IMR-90 (cell line): ENCODE data around the gene GFOD2. TPM values are rescaled to one million over a fixed set of nuclear protein-coding genes. Genes with fewer than 3 reads are reported as not detected.

Experiments
- ATAC-seq: fragments of 200-7000 bp; cut with Tn5 transposase; 2 replicates; pipeline ENCODE4 v1.9.1; 2020; ENCODE audit warnings: low read depth, mild to moderate bottlenecking, moderate library complexity
- BruUV-seq: library from RNA; stranded (reverse); fragments of 400-500 nt; replicated peaks from 2 replicates; lab custom pipeline; 2021; lab: Mats Ljungman, UMichigan
- CTCF ChIA-PET: fragments of 300-600 bp; formaldehyde crosslinking; extraction: SDS; loops from one replicate; lab custom pipeline; 2021; ENCODE audit warnings: antibody characterized with exemption; lab: Yijun Ruan, JAX
- POLR2A ChIA-PET: fragments of 300-600 bp; sonication (Branson Sonifier 250); formaldehyde crosslinking; loops from one replicate; lab custom pipeline; 2022; ENCODE audit warnings: antibody characterized with exemption; ENCODE audit not compliant: unreplicated experiment; lab: Charles Lee
- DNase-seq: peaks from one replicate; pipeline ENCODE4 v3.0.0; 2013
- H2AFZ ChIP-seq: replicated peaks from 2 replicates; pipeline ENCODE3; 2013; ENCODE audit warnings: low read length, mild to moderate bottlenecking; ENCODE audit not compliant: poor library complexity
- H2AK5ac ChIP-seq: 2 replicates; pipeline ENCODE4 v1.6.1; 2013; ENCODE audit warnings: low read depth, low read length, inconsistent platforms
- H2AK9ac ChIP-seq: replicated peaks from 2 replicates; pipeline ENCODE3; 2013; ENCODE audit warnings: mild to moderate bottlenecking, low read depth, low read length, moderate library complexity; ENCODE audit not compliant: poor library complexity
- H2BK120ac ChIP-seq: 2 replicates; pipeline ENCODE4 v1.6.1; 2013; ENCODE audit warnings: low read depth, low read length, inconsistent platforms
- H2BK15ac ChIP-seq: 3 replicates; pipeline ENCODE4 v1.6.1; 2013; ENCODE audit warnings: low read depth, low read length, inconsistent platforms
- H2BK20ac ChIP-seq: 2 replicates; pipeline ENCODE4 v1.6.1; 2013; ENCODE audit warnings: low read depth, mild to moderate bottlenecking, inconsistent platforms, low read length, moderate library complexity
- H2BK5ac ChIP-seq: 2 replicates; pipeline ENCODE4 v1.6.1; 2013; ENCODE audit warnings: mild to moderate bottlenecking, low read depth, low read length, inconsistent platforms; ENCODE audit not compliant: poor library complexity, severe bottlenecking
- H3K14ac ChIP-seq: replicated peaks from 2 replicates; pipeline ENCODE4 v1.6.1; 2013; ENCODE audit warnings: low read depth, low read length, inconsistent platforms
- H3K18ac ChIP-seq: 2 replicates; pipeline ENCODE4 v1.6.1; 2013; ENCODE audit warnings: low read depth, low read length, control low read depth
- H3K23ac ChIP-seq: 2 replicates; pipeline ENCODE4 v1.6.1; 2013; ENCODE audit warnings: low read depth, low read length, inconsistent platforms
- H3K27ac ChIP-seq: 2 replicates; pipeline ENCODE4 v1.5.1; 2013; ENCODE audit warnings: mild to moderate bottlenecking, control low read depth, low read length; ENCODE audit not compliant: insufficient read depth
- H3K27me3 ChIP-seq: 2 replicates; pipeline ENCODE4 v1.6.1; 2013; ENCODE audit warnings: low read length; ENCODE audit not compliant: control insufficient read depth, insufficient read depth
- H3K36me3 ChIP-seq: 2 replicates; pipeline ENCODE4 v1.6.1; 2013; ENCODE audit warnings: low read length, mixed read lengths; ENCODE audit not compliant: control insufficient read depth, insufficient read depth
- H3K4ac ChIP-seq: 2 replicates; pipeline ENCODE4 v1.6.1; 2013; ENCODE audit warnings: low read depth, low read length, inconsistent platforms
- H3K4me1 ChIP-seq: 2 replicates; pipeline ENCODE4 v1.6.1; 2013; ENCODE audit warnings: low read length, mixed read lengths; ENCODE audit not compliant: control insufficient read depth, insufficient read depth
- H3K4me2 ChIP-seq: 2 replicates; pipeline ENCODE4 v1.6.1; 2013; ENCODE audit warnings: low read depth, mild to moderate bottlenecking, control low read depth, low read length, moderate library complexity
- H3K4me3 ChIP-seq: 2 replicates; pipeline ENCODE4 v1.5.1; 2013; ENCODE audit warnings: low read depth, mild to moderate bottlenecking, control low read depth, low read length, moderate library complexity; ENCODE audit not compliant: insufficient read depth
- H3K56ac ChIP-seq: 2 replicates; pipeline ENCODE4 v1.6.1; 2013; ENCODE audit warnings: low read length, inconsistent platforms; ENCODE audit not compliant: insufficient read depth; ENCODE audit errors: extremely low read depth
- H3K79me1 ChIP-seq, 2 experiments: 2 replicates each; pipeline ENCODE4 v1.6.1; 2013; ENCODE audit warnings: low read length in 2 of 2, inconsistent platforms in 1 of 2, low read depth in 1 of 2
- H3K9ac ChIP-seq: 2 replicates; pipeline ENCODE4 v1.6.1; 2013; ENCODE audit warnings: low read depth, low read length, control low read depth
- H3K9me1 ChIP-seq: 2 replicates; pipeline ENCODE4 v1.6.1; 2013; ENCODE audit warnings: low read length, inconsistent platforms; ENCODE audit not compliant: insufficient read depth
- H3K9me3 ChIP-seq: 2 replicates; pipeline ENCODE4 v1.6.1; 2013; ENCODE audit warnings: low read length; ENCODE audit not compliant: control insufficient read depth, insufficient read depth
- H4K20me1 ChIP-seq: 2 replicates; pipeline ENCODE4 v1.6.1; 2013; ENCODE audit warnings: low read length, inconsistent platforms; ENCODE audit not compliant: insufficient read depth
- H4K5ac ChIP-seq: 2 replicates; pipeline ENCODE4 v1.6.1; 2013; ENCODE audit warnings: mild to moderate bottlenecking, low read depth, low read length, control low read depth
- H4K8ac ChIP-seq, 2 experiments: 2 replicates each; pipeline ENCODE4 v1.6.1; 2013; ENCODE audit warnings: low read depth in 2 of 2, low read length in 2 of 2, control low read depth in 1 of 2, inconsistent platforms in 1 of 2
- H4K91ac ChIP-seq: 2 replicates; pipeline ENCODE4 v1.6.1; 2013; ENCODE audit warnings: low read depth, low read length, inconsistent platforms; ENCODE audit not compliant: insufficient read depth
- BHLHE40 ChIP-seq: fragments of 150-350 bp; IDR thresholded peaks from 2 replicates; pipeline ENCODE4 v1.6.1; 2016; ENCODE audit warnings: mild to moderate bottlenecking, low read depth, low read length
- CEBPB ChIP-seq: IDR thresholded peaks from 2 replicates; pipeline ENCODE4 v1.6.1; 2012; ENCODE audit warnings: low read depth, low read length, improper control_type of control experiment
- CHD1 ChIP-seq: IDR thresholded peaks from 2 replicates; pipeline ENCODE4 v1.6.1; 2012; ENCODE audit warnings: low read depth, low read length, improper control_type of control experiment
- FOS ChIP-seq: fragments of 150-350 bp; IDR thresholded peaks from 2 replicates; pipeline ENCODE4 v1.6.1; 2016; ENCODE audit warnings: low read depth, low read length
- MAFK ChIP-seq: IDR thresholded peaks from 2 replicates; pipeline ENCODE4 v1.6.1; 2012; ENCODE audit warnings: low read depth, low read length, improper control_type of control experiment
- MXI1 ChIP-seq: IDR thresholded peaks from 2 replicates; pipeline ENCODE4 v1.6.1; 2012; ENCODE audit warnings: low read depth, mild to moderate bottlenecking, low read length, moderate library complexity, borderline replicate concordance
- NFE2L2 ChIP-seq: fragments of 150-350 bp; IDR thresholded peaks from 2 replicates; pipeline ENCODE4 v1.6.1; 2016; ENCODE audit warnings: low read depth, mild to moderate bottlenecking, low read length
- POLR2A ChIP-seq: IDR thresholded peaks from 2 replicates; pipeline ENCODE4 v1.6.1; 2012; ENCODE audit warnings: mild to moderate bottlenecking, low read depth, low read length
- RAD21 ChIP-seq: IDR thresholded peaks from 2 replicates; pipeline ENCODE4 v1.6.1; 2012; ENCODE audit warnings: low read length, improper control_type of control experiment
- RCOR1 ChIP-seq: IDR thresholded peaks from 2 replicates; pipeline ENCODE4 v1.6.1; 2012; ENCODE audit warnings: mild to moderate bottlenecking, low read length, improper control_type of control experiment; ENCODE audit not compliant: insufficient replicate concordance
- RFX5 ChIP-seq: IDR thresholded peaks from 2 replicates; pipeline ENCODE4 v1.8.0; 2012; ENCODE audit warnings: low read depth, mild to moderate bottlenecking, low read length, moderate library complexity
- SMC3 ChIP-seq: fragments of 150-350 bp; IDR thresholded peaks from 2 replicates; pipeline ENCODE4 v1.6.1; 2016; ENCODE audit warnings: low read depth, mild to moderate bottlenecking, antibody characterized with exemption, low read length, moderate library complexity
- WGBS, 2 experiments: methylation state at CpG; one replicate each; pipeline versions ENCODE4 v1.1.5 to v1.1.7; 2013; ENCODE audit warnings: missing lambda C conversion rate in 2 of 2; ENCODE audit not compliant: insufficient read length in 1 of 2; ENCODE audit errors: extremely low coverage in 2 of 2; 5-methylcytosine and 5-hydroxymethylcytosine counted together
- dilution Hi-C: fragments of 300-500 bp; cut with HindIII; formaldehyde crosslinking; loops from one replicate; pipeline ENCODE4 v1.14.3; 2018; ENCODE audit warnings: low sequenced_read_pairs; ENCODE audit not compliant: unreplicated experiment
- in situ Hi-C: fragments of 300-500 bp; cut with MboI; formaldehyde crosslinking; loops from 3 replicates; pipeline ENCODE4 v1.14.3; 2019; ENCODE audit warnings: low sequenced_read_pairs, inconsistent platforms, mixed read lengths
- intact Hi-C: fragments of 100-400 bp; cut with micrococcal nuclease; formaldehyde crosslinking; loops from 2 replicates; pipeline ENCODE4 v1.10.0; 2022
- polyA plus RNA-seq, 3 experiments: library from polyadenylated mRNA; depleted of rRNA; stranded (reverse); fragments of >200 nt; gene quantifications; 2 replicates each; pipeline ENCODE4 v1.2.3, GENCODE V29; 2012; ENCODE audit warnings: low replicate concordance in 1 of 3
- total RNA-seq: library from RNA; depleted of rRNA; stranded (reverse); fragments of >200 nt; gene quantifications from 2 replicates; pipeline ENCODE4 v1.2.3, GENCODE V29; 2012
- TF ChIP-seq, protein P1 (sequence below): fragments of 150-350 bp; IDR thresholded peaks from 2 replicates; pipeline ENCODE4 v1.6.1; 2016; ENCODE audit warnings: low read depth, mild to moderate bottlenecking, low read length, moderate library complexity, borderline replicate concordance
- TF ChIP-seq, protein P2 (sequence below): fragments of 150-350 bp; IDR thresholded peaks from 2 replicates; pipeline ENCODE4 v1.6.1; 2017; ENCODE audit warnings: mild to moderate bottlenecking, antibody characterized with exemption, low read length, low read depth
- TF ChIP-seq, protein P3 (sequence below): conservative IDR thresholded peaks from 2 replicates; pipeline ENCODE4 v1.5.1; 2012; ENCODE audit warnings: mild to moderate bottlenecking, low read depth, low read length, improper control_type of control experiment

Gene GFOD2
- total and polyA plus RNA-seq, 2 of the 4 experiments (the other 2 are of a cell fraction) = 12.3 to 18.1 TPM

DNA sequence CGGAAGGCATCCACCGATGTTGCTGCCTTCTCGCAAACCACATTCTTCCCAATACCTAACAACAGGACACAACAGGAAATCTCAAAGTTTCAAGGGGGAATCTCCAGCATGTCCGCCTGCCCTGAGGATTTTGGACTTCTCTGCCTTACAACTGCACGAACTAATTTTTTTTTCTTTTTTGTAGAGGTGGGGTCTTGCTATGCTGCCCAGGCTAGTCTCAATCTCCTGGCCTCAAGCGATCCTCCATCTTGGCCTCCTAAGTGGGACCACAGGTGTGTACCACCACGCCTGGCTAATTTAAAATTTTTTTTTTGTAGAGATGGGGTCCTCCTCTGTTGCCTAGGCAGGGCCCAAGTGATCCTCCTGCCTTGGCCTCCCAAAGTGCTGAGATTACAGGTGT is 43.1 kb downstream of the GFOD2 start:
- H2BK120ac ChIP-seq = no peak overlapping the region
- no peaks in the 10 kb centered on the region for H3K9me3 ChIP-seq
- no peak overlapping the region for H2AFZ ChIP-seq
- no peak overlapping the region for H4K8ac ChIP-seq
- H2BK15ac ChIP-seq = no peak overlapping the region
- H2AK5ac ChIP-seq = no peak overlapping the region
- intact Hi-C loops (loop anchor here (10.0 kb wide), 1 partner anchor 359 kb away; no protein-coding TSS in a partner anchor), in situ Hi-C loops (no loop called here), dilution Hi-C loops (no loop called here)
- H3K27ac ChIP-seq = no peak overlapping the region
- BruUV-seq = no TSS peak
- no peak overlapping the region for H3K56ac ChIP-seq
- H3K4ac ChIP-seq = no peak overlapping the region
- no peaks in the 10 kb centered on the region for H3K4me1 ChIP-seq
- H2AK9ac ChIP-seq = no peak overlapping the region
- 0 out of 2 replicates have a peak, but pooled peaks cover 3% of the 10 kb centered on the region for H3K9me1 ChIP-seq
- DNase-seq (no peak), ATAC-seq (no peak)
- no peak overlapping the region for H3K9ac ChIP-seq
- H2BK20ac ChIP-seq = no peak overlapping the region
- H3K4me2 ChIP-seq = no peak overlapping the region
- 0 out of 2 replicates have a peak, but pooled peaks cover 4% of the 10 kb centered on the region for H4K20me1 ChIP-seq
- ChIA-PET POLR2A (no interaction called here), CTCF (no interaction called here)
- no peak overlapping the region for H3K23ac ChIP-seq
- no CpG with 5 or more reads among the region's 7 CpGs for WGBS, 2 experiments
- H3K4me3 ChIP-seq = no peak overlapping the region
- TF ChIP-seq NFE2L2 = no peak
- TF ChIP-seq FOS = no peak
- TF ChIP-seq RAD21 = no peak
- no peak for TF ChIP-seq RCOR1
- TF ChIP-seq SMC3 = no peak
- TF ChIP-seq BHLHE40 = no peak
- no peak for TF ChIP-seq MAFK
- TF ChIP-seq MXI1 = no peak
- TF ChIP-seq, protein P1, sequence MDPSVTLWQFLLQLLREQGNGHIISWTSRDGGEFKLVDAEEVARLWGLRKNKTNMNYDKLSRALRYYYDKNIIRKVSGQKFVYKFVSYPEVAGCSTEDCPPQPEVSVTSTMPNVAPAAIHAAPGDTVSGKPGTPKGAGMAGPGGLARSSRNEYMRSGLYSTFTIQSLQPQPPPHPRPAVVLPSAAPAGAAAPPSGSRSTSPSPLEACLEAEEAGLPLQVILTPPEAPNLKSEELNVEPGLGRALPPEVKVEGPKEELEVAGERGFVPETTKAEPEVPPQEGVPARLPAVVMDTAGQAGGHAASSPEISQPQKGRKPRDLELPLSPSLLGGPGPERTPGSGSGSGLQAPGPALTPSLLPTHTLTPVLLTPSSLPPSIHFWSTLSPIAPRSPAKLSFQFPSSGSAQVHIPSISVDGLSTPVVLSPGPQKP = no peak
- TF ChIP-seq, protein P2, sequence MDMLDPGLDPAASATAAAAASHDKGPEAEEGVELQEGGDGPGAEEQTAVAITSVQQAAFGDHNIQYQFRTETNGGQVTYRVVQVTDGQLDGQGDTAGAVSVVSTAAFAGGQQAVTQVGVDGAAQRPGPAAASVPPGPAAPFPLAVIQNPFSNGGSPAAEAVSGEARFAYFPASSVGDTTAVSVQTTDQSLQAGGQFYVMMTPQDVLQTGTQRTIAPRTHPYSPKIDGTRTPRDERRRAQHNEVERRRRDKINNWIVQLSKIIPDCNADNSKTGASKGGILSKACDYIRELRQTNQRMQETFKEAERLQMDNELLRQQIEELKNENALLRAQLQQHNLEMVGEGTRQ = no peak
- no peak for TF ChIP-seq CHD1
- no peak for TF ChIP-seq RFX5
- TF ChIP-seq POLR2A = no peak
- TF ChIP-seq, protein P3, sequence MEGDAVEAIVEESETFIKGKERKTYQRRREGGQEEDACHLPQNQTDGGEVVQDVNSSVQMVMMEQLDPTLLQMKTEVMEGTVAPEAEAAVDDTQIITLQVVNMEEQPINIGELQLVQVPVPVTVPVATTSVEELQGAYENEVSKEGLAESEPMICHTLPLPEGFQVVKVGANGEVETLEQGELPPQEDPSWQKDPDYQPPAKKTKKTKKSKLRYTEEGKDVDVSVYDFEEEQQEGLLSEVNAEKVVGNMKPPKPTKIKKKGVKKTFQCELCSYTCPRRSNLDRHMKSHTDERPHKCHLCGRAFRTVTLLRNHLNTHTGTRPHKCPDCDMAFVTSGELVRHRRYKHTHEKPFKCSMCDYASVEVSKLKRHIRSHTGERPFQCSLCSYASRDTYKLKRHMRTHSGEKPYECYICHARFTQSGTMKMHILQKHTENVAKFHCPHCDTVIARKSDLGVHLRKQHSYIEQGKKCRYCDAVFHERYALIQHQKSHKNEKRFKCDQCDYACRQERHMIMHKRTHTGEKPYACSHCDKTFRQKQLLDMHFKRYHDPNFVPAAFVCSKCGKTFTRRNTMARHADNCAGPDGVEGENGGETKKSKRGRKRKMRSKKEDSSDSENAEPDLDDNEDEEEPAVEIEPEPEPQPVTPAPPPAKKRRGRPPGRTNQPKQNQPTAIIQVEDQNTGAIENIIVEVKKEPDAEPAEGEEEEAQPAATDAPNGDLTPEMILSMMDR = no peak
- TF ChIP-seq CEBPB = no peak
- H3K79me1 ChIP-seq = peaks cover 0 to 16% of the 10 kb centered on the region in 2 experiments; a peak in 2 of 4 replicates
- no peak overlapping the region for H3K18ac ChIP-seq
- no peak overlapping the region for H2BK5ac ChIP-seq
- H4K5ac ChIP-seq = no peak overlapping the region
- H3K14ac ChIP-seq = no peak overlapping the region
- no peak overlapping the region for H4K91ac ChIP-seq
- peaks cover 12% of the 10 kb centered on the region; the same call in 1 of the 2 replicates for H3K36me3 ChIP-seq
- no peaks in the 10 kb centered on the region for H3K27me3 ChIP-seq
